ENCODE measurements around the gene BCOR. TPM values are rescaled to one million over a fixed set of nuclear protein-coding genes. Genes with fewer than 3 reads are reported as not detected.

BCOR gene
- total and polyA plus RNA-seq, 2 of the 8 experiments (the other 6 are each of a cell fraction or from before 2014, with no cell fraction given), result 25.0 to 50.8 TPM

DNA sequence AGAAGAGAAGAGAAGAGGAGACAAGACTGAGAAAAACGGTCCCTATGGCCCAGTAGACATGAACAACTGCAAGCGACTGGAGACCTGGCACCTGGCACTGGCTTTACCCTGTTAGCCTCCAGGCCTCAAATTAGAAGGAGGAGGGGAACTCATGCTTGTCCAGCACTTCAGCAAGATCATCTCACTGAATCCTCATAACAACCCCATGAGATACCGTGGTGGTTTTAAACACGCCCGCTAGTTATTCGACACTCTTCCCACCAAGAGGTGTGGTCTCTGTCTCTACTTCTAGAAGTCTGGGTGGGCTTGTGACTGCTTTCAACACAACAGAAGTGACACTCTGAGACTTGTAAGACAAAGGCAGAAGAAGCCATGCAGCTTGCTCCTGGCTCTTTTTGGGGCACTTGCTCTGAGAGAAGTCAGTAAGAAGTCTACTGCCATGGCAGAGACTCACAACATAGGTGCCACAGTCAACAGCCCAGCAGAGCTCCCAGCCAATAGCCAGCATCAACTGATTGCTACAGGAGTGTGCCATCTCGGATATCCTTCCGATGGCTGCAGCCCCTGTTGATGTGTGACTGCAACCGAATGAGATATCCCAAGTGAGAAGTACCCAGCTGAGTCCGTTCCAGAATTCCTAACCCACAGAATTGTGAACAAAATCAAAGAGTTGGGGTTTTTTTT lies 34.0 kb upstream of the BCOR start:
- no peak overlapping the region for H2BK12ac ChIP-seq (ENCODE audit: low read depth, low read length)
- no peak overlapping the region for H3K23ac ChIP-seq (ENCODE audit: insufficient read length)
- no peak overlapping the region for H3K56ac ChIP-seq (replicated peaks; ENCODE audit: insufficient read length, low read depth, low read length)
- TF ChIP-seq TAF1 (IDR thresholded peaks at IDR 0.05; ENCODE audit: low read depth, low read length) (no peak), EGR1 (IDR thresholded peaks at IDR 0.05; ENCODE audit: borderline replicate concordance, low read depth, low read length) (no peak)
- no peak overlapping the region for H4K8ac ChIP-seq (ENCODE audit: extremely low read depth, insufficient read depth, low read length)
- H4K20me1 ChIP-seq (replicated peaks in 1 of 2; ENCODE audit: control insufficient read depth in 1 of 2, insufficient read depth in 2 of 2, low read length in 2 of 2), result no peaks in the 10 kb centered on the region
- no peaks in the 10 kb centered on the region for H3K23me2 ChIP-seq (ENCODE audit: low read depth, low read length)
- H2AK5ac ChIP-seq (ENCODE audit: low read depth, low read length), result no peak overlapping the region
- H3K18ac ChIP-seq (ENCODE audit: extremely low read depth, low read length), result no peak overlapping the region
- H4K5ac ChIP-seq (ENCODE audit: insufficient read length, low read depth, low read length), result no peak overlapping the region
- H3K4me1 ChIP-seq (replicated peaks in 1 of 4; ENCODE audit: control insufficient read depth in 3 of 4, insufficient read depth in 4 of 4, low read length in 3 of 4), result peaks cover 0 to 8% (median 0%) of the 10 kb centered on the region in 4 experiments; a peak in 3 of 7 replicates
- no peak overlapping the region for H3K14ac ChIP-seq (ENCODE audit: insufficient read length)
- ChIA-PET POLR2A (ENCODE audit: partially characterized antibody) (interaction anchor here (1.2 kb wide), 1 partner anchor 22 kb away, joined by 3 read pairs; no protein-coding TSS in a partner anchor), CTCF (ENCODE audit: partially characterized antibody) (interaction anchor here (0.5 kb wide), 1 partner anchor 94 kb away, joined by 3 read pairs; no protein-coding TSS in a partner anchor)
- H3K27ac ChIP-seq (ENCODE audit: low read depth, low read length), result no peak overlapping the region
- H2BK20ac ChIP-seq (ENCODE audit: low read length), result no peak overlapping the region
- 86% methylated on average over 8 of the region's 10 CpGs; no CpG with 5 or more reads in 1 of the 2 experiments for WGBS, 2 experiments (ENCODE audit: extremely low coverage in 1 of 2, insufficient coverage in 1 of 2, insufficient read length in 1 of 2, insufficient replicate concordance in 2 of 2, low coverage in 1 of 2, low lambda C conversion rate in 2 of 2, missing lambda C conversion rate in 1 of 2)
- no peaks in the 10 kb centered on the region for H3K9me3 ChIP-seq (ENCODE audit: insufficient read depth in 2 of 2, low read depth in 1 of 2, low read length in 1 of 2)
- DNase-seq (ENCODE audit: low read depth in 1 of 2, low spot score in 2 of 2) (no peak), FAIRE-seq (peak; percentile 42)
- no peak overlapping the region for H3K4ac ChIP-seq (replicated peaks; ENCODE audit: insufficient read length, low read depth, low read length)
- no peak overlapping the region; the same call in 1 of the 2 replicates for H2BK15ac ChIP-seq (ENCODE audit: low read length)
- H3K79me2 ChIP-seq (ENCODE audit: control insufficient read depth in 1 of 2, insufficient read depth in 2 of 2, low read length in 2 of 2), result peaks cover 0 to 3% of the 10 kb centered on the region in 2 experiments; a peak in 1 of 4 replicates
- no peak overlapping the region for H4K91ac ChIP-seq (replicated peaks; ENCODE audit: insufficient read length, low read length)
- no peak overlapping the region for H3K4me2 ChIP-seq (ENCODE audit: insufficient read depth in 1 of 2, low read depth in 2 of 2, low read length in 2 of 2)
- no peak overlapping the region for H3K4me3 ChIP-seq (ENCODE audit: extremely low read depth in 1 of 4, insufficient read depth in 2 of 4, low read depth in 3 of 4, low read length in 4 of 4)
- H3K36me3 ChIP-seq (ENCODE audit: control insufficient read depth in 2 of 4, insufficient read depth in 4 of 4, low read length in 3 of 4), result no peaks in the 10 kb centered on the region
- H3K27me3 ChIP-seq (replicated peaks in 1 of 4; ENCODE audit: control insufficient read depth in 3 of 4, extremely low read depth in 1 of 4, insufficient read depth in 3 of 4, low read length in 3 of 4), result no peaks in the 10 kb centered on the region
- H2BK120ac ChIP-seq (replicated peaks; ENCODE audit: low read depth, low read length), result no peak overlapping the region
- H2BK5ac ChIP-seq (ENCODE audit: low read depth, low read length), result no peak overlapping the region
- no peak overlapping the region for H3K9ac ChIP-seq (replicated peaks in 1 of 4; ENCODE audit: extremely low read depth in 1 of 4, low read depth in 3 of 4, low read length in 3 of 4)
- H2AFZ ChIP-seq (ENCODE audit: low read length), result no peak overlapping the region
- H3K79me1 ChIP-seq (ENCODE audit: low read depth, low read length), result no peaks in the 10 kb centered on the region

All from H1 (cell line).